Pancreas (tissue), 10 donors: ENCODE measurements around the gene TWIST2. TPM values are rescaled to one million over a fixed set of nuclear protein-coding genes. Genes with fewer than 3 reads are reported as not detected.

Experiments
- ATAC-seq, 4 donors: fragments of 200-7000 bp; cut with Tn5 transposase; one replicate each; pipeline versions ENCODE4 v1.8.0 to v1.9.1; 2020; ENCODE audit warnings: mild to moderate bottlenecking in 4 of 4, moderate library complexity in 4 of 4
- DNase-seq, 6 donors: peaks; one replicate each; pipeline ENCODE4 v3.0.0-alpha.2; 2020
- FAIRE-seq: peaks from 2 replicates; lab custom pipeline; 2012; peaks lifted over from hg19 to GRCh38; lab: Jason Lieb, UNC
- H3K27ac ChIP-seq, 4 donors: fragments of 200-600 bp; sonication (generic); 1 replicate in 3 of 4; 2 replicates in 1 of 4; pipeline versions ENCODE4 v1.5.0 to v1.8.0; 2020
- H3K27me3 ChIP-seq, 4 donors: fragments of 200-600 bp; one replicate each; pipeline ENCODE4 v1.8.0; 2021
- H3K36me3 ChIP-seq, 3 donors: fragments of 200-600 bp; sonication (generic) in 1 of 3; one replicate each; pipeline versions ENCODE4 v1.5.0 to v1.8.0; 2020 to 2021
- H3K4me1 ChIP-seq, 3 donors: fragments of 200-600 bp; one replicate each; pipeline ENCODE4 v1.8.0; 2021
- H3K4me3 ChIP-seq, 4 donors: fragments of 200-600 bp; sonication (generic) in 2 of 4; one replicate each; pipeline versions ENCODE4 v1.5.0 to v1.8.0; 2020 to 2021
- H3K9me3 ChIP-seq, 4 donors: fragments of 200-600 bp; one replicate each; pipeline ENCODE4 v1.8.0; 2021
- CTCF ChIP-seq, 4 donors: fragments of 200-600 bp; sonication (generic) in 3 of 4; IDR thresholded peaks; one replicate each; pipeline versions ENCODE4 v1.5.0 to v1.8.0; 2021; ENCODE audit warnings: antibody characterized with exemption in 4 of 4
- WGBS, 2 donors: extraction: QIAGEN DNeasy Blood & Tissue Kit; methylation state at CpG; one replicate each; pipeline ENCODE4 v1.1.7; 2013; 5-methylcytosine and 5-hydroxymethylcytosine counted together
- intact Hi-C, 3 donors: fragments of 100-400 bp; cut with DNase I; formaldehyde crosslinking; loops; one replicate each; pipeline versions ENCODE4 v1.11.1 to v1.14.2; 2022
- polyA plus RNA-seq, 2 donors: library from polyadenylated mRNA; stranded (reverse); fragments of 200-250 nt; gene quantifications; one replicate each; pipeline ENCODE4 v1.2.3, GENCODE V29; 2013
- total RNA-seq, 6 donors: library from RNA; stranded (reverse); fragmentation: NEBNext Ultra II Directional in 4 of 6; extraction: Animal tissue kit (Norgen Biotek cat#: 25700) in 4 of 6; gene quantifications; one replicate each; pipeline versions ENCODE4 v1.2.1 to v1.2.4, GENCODE V29; 2021 to 2023
- donor health status: healthy with polysubstance abuse.
- donor health status: DM: no; HTN: no; CAD: no; lungs with moderate emphysema.
- donor health status: DM: no; HTN: no; CAD: no.
- donor health status: control.
- donor health status: control.
- donor health status: Bipolar disorder and iron deficiency.
- donor health status: DM: yes; HTN: yes; CAD: no.
- donor health status: DM: no; HTN: no; CAD: no.
- donor health status: DM: no; HTN: no; CAD: no.
- donor health status: DM: yes; HTN: yes; CAD: no.

TWIST2 gene
- total and polyA plus RNA-seq, 8 donors: 0.31 to 3.0 (median 1.1) TPM

GRCh38 chr2:238894226-238894949 is 46.5 kb downstream of the TWIST2 start:
- 61 to 68% methylated on average over 11 to 13 of the region's 13 CpGs for WGBS, 2 donors
- TF ChIP-seq CTCF (IDR thresholded peaks at IDR 0.05): no peak
- H3K27ac ChIP-seq: no peak overlapping the region
- no peaks in the 10 kb centered on the region for H3K4me1 ChIP-seq
- no peaks in the 10 kb centered on the region for H3K9me3 ChIP-seq
- no peak overlapping the region for H3K4me3 ChIP-seq
- FAIRE-seq (no peak), DNase-seq (no peak), ATAC-seq (no peak)
- intact Hi-C loops: no loop called here
- H3K27me3 ChIP-seq: no peaks in the 10 kb centered on the region
- H3K36me3 ChIP-seq: no peaks in the 10 kb centered on the region

DNA sequence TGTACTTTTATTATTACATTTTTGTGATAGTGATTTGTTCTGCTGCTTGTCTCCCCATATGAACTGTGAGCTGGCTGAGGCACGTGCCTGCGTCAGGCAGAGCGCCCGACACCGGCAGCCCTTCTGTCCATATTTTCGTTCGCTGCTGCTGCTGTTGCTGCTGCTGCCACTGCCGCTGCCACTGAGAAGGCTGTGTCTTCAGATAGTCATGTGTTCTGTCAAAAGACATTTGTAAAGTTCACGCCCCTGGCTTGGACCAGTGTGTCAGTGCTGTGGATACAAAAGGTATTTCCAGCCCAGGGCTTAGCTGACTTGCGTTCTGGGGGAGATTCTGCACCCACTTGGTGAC is 47.0 kb downstream of the TWIST2 start:
- 79 to 83% methylated on average over 10 of the region's 10 CpGs for WGBS, 2 donors
- H3K4me3 ChIP-seq: no peak overlapping the region
- H3K4me1 ChIP-seq: no peaks in the 10 kb centered on the region

GRCh38 chr2:238895361-238895882 is 47.5 kb downstream of the TWIST2 start:
- ATAC-seq: no peak

More for the DNA sequence above, 47.0 kb downstream of the TWIST2 start:
- no peaks in the 10 kb centered on the region for H3K36me3 ChIP-seq
- intact Hi-C loops: no loop called here
- H3K27me3 ChIP-seq: no peaks in the 10 kb centered on the region
- no peak for ATAC-seq
- no peak overlapping the region for H3K27ac ChIP-seq
- no peak for TF ChIP-seq CTCF (IDR thresholded peaks at IDR 0.05)
- no peak for DNase-seq
- FAIRE-seq: no peak
- H3K9me3 ChIP-seq: no peaks in the 10 kb centered on the region

GRCh38 chr2:238895891-238896600 is 48.2 kb downstream of the TWIST2 start:
- no peak for TF ChIP-seq CTCF (IDR thresholded peaks at IDR 0.05)
- no peaks in the 10 kb centered on the region for H3K4me1 ChIP-seq
- H3K27me3 ChIP-seq: no peaks in the 10 kb centered on the region
- intact Hi-C loops: no loop called here
- peak in 2 of 6 donors; percentile 16 to 21 for DNase-seq
- peak; percentile 28 to 65 (median 45) for ATAC-seq
- no peaks in the 10 kb centered on the region for H3K36me3 ChIP-seq
- WGBS, 2 donors: 22 to 30% methylated on average over 27 of the region's 27 CpGs
- H3K4me3 ChIP-seq: no peak overlapping the region
- no peaks in the 10 kb centered on the region for H3K9me3 ChIP-seq
- FAIRE-seq: no peak
- no peak overlapping the region for H3K27ac ChIP-seq

More at GRCh38 chr2:238895361-238895882, 47.5 kb downstream of the TWIST2 start:
- H3K4me1 ChIP-seq: no peaks in the 10 kb centered on the region
- no peak overlapping the region for H3K27ac ChIP-seq
- 54% methylated on average over 20 of the region's 20 CpGs for WGBS, 2 donors
- H3K27me3 ChIP-seq: no peaks in the 10 kb centered on the region
- intact Hi-C loops: no loop called here
- FAIRE-seq (no peak), DNase-seq (no peak)
- no peak for TF ChIP-seq CTCF (IDR thresholded peaks at IDR 0.05)
- no peaks in the 10 kb centered on the region for H3K36me3 ChIP-seq
- no peaks in the 10 kb centered on the region for H3K9me3 ChIP-seq
- no peak overlapping the region for H3K4me3 ChIP-seq
